Measurements from ENCODE around the gene CDC14C.
A peak's percentile ranks its signal among the peaks of the same experiment; 100 is the strongest.
"Not testable (repeated sequence)": the region's sequence is repeated elsewhere in the genome, so short reads cannot be mapped to it uniquely, and the experiment has no call there.

The CDC14C gene

GRCh38 chr7:48924433-48924832, at the start of gene CDC14C:
CDC14C (plus strand) TSS chr7:48924547; CDS start chr7:48924673, 126 bp downstream.
- no peak for DNase-seq

- peak; percentile 1 for DNase-seq
These were observed 49.1 kb upstream of the CDC14C start for GRCh38 chr7:48875045-48875916.

GRCh38 chr7:48876087-48876486, 48.3 kb upstream of the CDC14C start:
- no peak for DNase-seq

GRCh38 chr7:48880851-48881250, 43.5 kb upstream of the CDC14C start:
- DNase-seq: no peak

GRCh38 chr7:48887500-48887899, 36.8 kb upstream of the CDC14C start:
- DNase-seq: no peak

GRCh38 chr7:48894574-48894973, 29.8 kb upstream of the CDC14C start:
- no peak for DNase-seq

GRCh38 chr7:48899932-48900331, 24.4 kb upstream of the CDC14C start:
- DNase-seq: no peak

GRCh38 chr7:48901966-48902365, 22.4 kb upstream of the CDC14C start:
- no peak for DNase-seq

- no peak for DNase-seq
These were observed 19.4 kb upstream of the CDC14C start for GRCh38 chr7:48904975-48905374.

- not testable (repeated sequence) for DNase-seq
These were observed 18.7 kb upstream of the CDC14C start for GRCh38 chr7:48905686-48906085.

- DNase-seq: not testable (repeated sequence)
These were observed 14.5 kb upstream of the CDC14C start for GRCh38 chr7:48909887-48910286.

- DNase-seq: no peak
These were observed 7.1 kb downstream of the CDC14C start for GRCh38 chr7:48931481-48931880.

GRCh38 chr7:48932126-48932910, 8.0 kb downstream of the CDC14C start:
- DNase-seq: no peak

- DNase-seq: no peak
These were observed 9.3 kb downstream of the CDC14C start for GRCh38 chr7:48933549-48934085.

GRCh38 chr7:48938539-48939295, 14.4 kb downstream of the CDC14C start:
- DNase-seq: no peak

GRCh38 chr7:48943279-48943990, 19.1 kb downstream of the CDC14C start:
- no peak for DNase-seq

GRCh38 chr7:48955916-48956315, 31.6 kb downstream of the CDC14C start:
- DNase-seq: no peak

GRCh38 chr7:48959676-48960075, 35.3 kb downstream of the CDC14C start:
- DNase-seq: no peak

- no peak for DNase-seq
These were observed 38.6 kb downstream of the CDC14C start for GRCh38 chr7:48962821-48963505.

- DNase-seq: no peak
These were observed 39.7 kb downstream of the CDC14C start for GRCh38 chr7:48964074-48964473.

GRCh38 chr7:48971173-48971572, 46.8 kb downstream of the CDC14C start:
- DNase-seq: no peak

GRCh38 chr7:48976253-48976652, 51.9 kb downstream of the CDC14C start:
- no peak for DNase-seq

Measured in activated CD4-positive, alpha-beta T cell treated with anti-CD3 and anti-CD28 coated beads, Interleukin-2, amount 50 U/mL, for 16 hours (primary cell).